ENCODE results near the gene MTM1. TPM values are rescaled to one million over a fixed set of nuclear protein-coding genes. Genes with fewer than 3 reads are reported as not detected.

The MTM1 gene
- total and polyA plus RNA-seq, 9 of the 15 experiments (the other 6 are each of a cell fraction or from before 2014, with no cell fraction given) = 5.6 to 13.3 (median 9.5) TPM

GRCh38 chrX:150647331-150647730 lies 78.9 kb downstream of the MTM1 start (continued):
- no peak for TF ChIP-seq ZFP91 (CRISPR knock-in tag; IDR thresholded peaks at IDR 0.05)
- TF ChIP-seq, protein P1, sequence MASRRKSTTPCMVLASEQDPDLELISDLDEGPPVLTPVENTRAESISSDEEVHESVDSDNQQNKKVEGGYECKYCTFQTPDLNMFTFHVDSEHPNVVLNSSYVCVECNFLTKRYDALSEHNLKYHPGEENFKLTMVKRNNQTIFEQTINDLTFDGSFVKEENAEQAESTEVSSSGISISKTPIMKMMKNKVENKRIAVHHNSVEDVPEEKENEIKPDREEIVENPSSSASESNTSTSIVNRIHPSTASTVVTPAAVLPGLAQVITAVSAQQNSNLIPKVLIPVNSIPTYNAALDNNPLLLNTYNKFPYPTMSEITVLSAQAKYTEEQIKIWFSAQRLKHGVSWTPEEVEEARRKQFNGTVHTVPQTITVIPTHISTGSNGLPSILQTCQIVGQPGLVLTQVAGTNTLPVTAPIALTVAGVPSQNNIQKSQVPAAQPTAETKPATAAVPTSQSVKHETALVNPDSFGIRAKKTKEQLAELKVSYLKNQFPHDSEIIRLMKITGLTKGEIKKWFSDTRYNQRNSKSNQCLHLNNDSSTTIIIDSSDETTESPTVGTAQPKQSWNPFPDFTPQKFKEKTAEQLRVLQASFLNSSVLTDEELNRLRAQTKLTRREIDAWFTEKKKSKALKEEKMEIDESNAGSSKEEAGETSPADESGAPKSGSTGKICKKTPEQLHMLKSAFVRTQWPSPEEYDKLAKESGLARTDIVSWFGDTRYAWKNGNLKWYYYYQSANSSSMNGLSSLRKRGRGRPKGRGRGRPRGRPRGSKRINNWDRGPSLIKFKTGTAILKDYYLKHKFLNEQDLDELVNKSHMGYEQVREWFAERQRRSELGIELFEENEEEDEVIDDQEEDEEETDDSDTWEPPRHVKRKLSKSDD (conservative IDR thresholded peaks at IDR 0.05; ENCODE audit: low read length) = no peak

DNA sequence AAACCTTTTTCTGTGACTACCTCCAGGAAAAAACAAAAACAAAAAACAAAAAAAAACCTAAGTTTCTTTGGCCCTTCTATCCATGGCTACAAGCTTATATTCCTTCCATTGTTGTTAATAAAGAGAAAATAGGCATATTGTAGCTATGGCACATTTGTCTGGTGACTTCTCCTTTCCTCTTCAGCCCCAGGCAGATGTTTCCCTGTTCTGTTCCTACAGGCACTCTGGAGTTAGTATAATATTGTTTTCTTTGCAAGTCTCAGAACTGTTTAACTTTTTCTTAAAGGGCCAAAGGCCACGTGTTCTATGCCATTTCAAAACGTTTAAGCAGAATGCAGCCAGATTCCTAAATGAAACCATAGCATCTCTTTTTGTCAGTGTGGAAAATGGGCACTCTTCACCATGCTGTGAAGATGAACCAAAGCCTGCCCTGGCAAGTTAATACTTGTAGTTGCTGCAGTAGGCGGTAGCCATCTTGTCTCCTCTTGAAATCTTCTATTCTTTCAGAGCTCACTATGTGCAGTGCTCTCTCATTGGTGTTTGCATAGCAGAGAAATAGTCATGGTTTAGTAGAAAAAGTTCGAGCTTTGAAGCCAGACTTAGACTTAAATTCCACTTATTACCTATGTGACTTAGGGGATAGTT lies 80.0 kb downstream of the MTM1 start:
- Histone ChIP-seq H3K9me3 (replicated peaks; ENCODE audit: control insufficient read depth, insufficient read depth, low read depth, low read length) (no peaks in the 10 kb centered on the region), H3K4me3 (no peak overlapping the region), H3K36me3 (ENCODE audit: control insufficient read depth, insufficient read depth, low read length) (peaks cover 5% of the 10 kb centered on the region; the same call in 2 of the 3 replicates), H2AFZ (ENCODE audit: low read depth, low read length) (no peak overlapping the region), H3K27ac (ENCODE audit: extremely low read depth, low read depth, low read length) (no peak overlapping the region), H3K4me2 (ENCODE audit: insufficient read depth, low read length) (no peak overlapping the region), H3K9me1 (ENCODE audit: control insufficient read depth, insufficient read depth, low read length) (no peaks in the 10 kb centered on the region), H3K4me1 (replicated peaks in 1 of 2; ENCODE audit: control insufficient read depth in 2 of 2, insufficient read depth in 2 of 2, low read length in 2 of 2) (no peaks in the 10 kb centered on the region), H3K79me2 (ENCODE audit: control insufficient read depth, insufficient read depth, low read length) (no peaks in the 10 kb centered on the region), H3K27me3 (ENCODE audit: control insufficient read depth in 2 of 2, insufficient read depth in 2 of 2, low read length in 2 of 2) (no peaks in the 10 kb centered on the region), H4K20me1 (replicated peaks; ENCODE audit: control insufficient read depth, insufficient read depth, low read length) (no peaks in the 10 kb centered on the region), H3K9ac (ENCODE audit: insufficient read depth in 1 of 2, low read depth in 2 of 2, low read length in 2 of 2) (no peak overlapping the region)
- no TSS peak for BruUV-seq (replicated peaks)
- TF ChIP-seq ZNF445 (CRISPR knock-in tag; IDR thresholded peaks at IDR 0.05; ENCODE audit: low read depth) = no peak
- no peak for TF ChIP-seq SP1 (CRISPR knock-in tag; IDR thresholded peaks at IDR 0.05)
- no peak for FAIRE-seq
- no peak for DNase-seq (ENCODE audit: extremely low read depth in 1 of 4, low spot score in 3 of 4)
- in situ Hi-C loops (cut with MboI) = no loop called here
- intact Hi-C loops (cut with micrococcal nuclease) = no loop called here
- ChIA-PET POLR2A (interaction anchor here (0.7 to 1.0 kb wide), 2 partner anchors 9 to 1120 kb away, joined by 3 read pairs; no protein-coding TSS in a partner anchor), CTCF (ENCODE audit: low intra/inter-chr PET ratio) (no interaction called here)
- no peak for ATAC-seq
- WGBS (ENCODE audit: insufficient coverage, low coverage, missing lambda C conversion rate) = 41% methylated on average over 4 of the region's 4 CpGs
